ENCODE data around the gene CD3D. TPM values are rescaled to one million over a fixed set of nuclear protein-coding genes. Genes with fewer than 3 reads are reported as not detected.

CD3D gene
- total and polyA plus RNA-seq, 2 of the 4 experiments (the other 2 are of a cell fraction): not detected

GRCh38 chr11:118322721-118323120 lies 19.8 kb downstream of the CD3D start:
- Histone ChIP-seq H4K20me1 (ENCODE audit: insufficient read depth, low read length) (no peaks in the 10 kb centered on the region), H3K56ac (ENCODE audit: extremely low read depth, insufficient read depth, low read length) (no peak overlapping the region), H2AK9ac (replicated peaks; ENCODE audit: low read depth, low read length, poor library complexity) (no peak overlapping the region), H3K14ac (replicated peaks; ENCODE audit: low read depth, low read length) (no peak overlapping the region), H4K91ac (ENCODE audit: insufficient read depth, low read depth, low read length) (no peak overlapping the region), H3K4ac (ENCODE audit: low read depth, low read length) (no peak overlapping the region), H2BK5ac (ENCODE audit: low read depth, low read length, poor library complexity, severe bottlenecking) (no peak overlapping the region), H3K9ac (ENCODE audit: low read depth, low read length) (no peak overlapping the region), H2BK20ac (ENCODE audit: low read depth, low read length) (no peak overlapping the region), H3K23ac (ENCODE audit: low read depth, low read length) (no peak overlapping the region), H3K27ac (ENCODE audit: insufficient read depth, low read length) (no peak overlapping the region), H4K8ac (ENCODE audit: low read depth in 2 of 2, low read length in 2 of 2) (no peak overlapping the region), H2BK120ac (ENCODE audit: low read depth, low read length) (no peak overlapping the region), H2AFZ (replicated peaks; ENCODE audit: low read length, poor library complexity) (no peak overlapping the region), H4K5ac (ENCODE audit: low read depth, low read length) (no peak overlapping the region), H3K9me3 (ENCODE audit: control insufficient read depth, insufficient read depth, low read length) (no peaks in the 10 kb centered on the region), H3K27me3 (ENCODE audit: control insufficient read depth, insufficient read depth, low read length) (peaks cover 2% of the 10 kb centered on the region), H3K4me3 (ENCODE audit: insufficient read depth, low read depth, low read length) (no peak overlapping the region), H3K4me2 (ENCODE audit: low read depth, low read length) (no peak overlapping the region), H3K79me1 (ENCODE audit: low read depth in 1 of 2, low read length in 2 of 2) (no peaks in the 10 kb centered on the region), H3K18ac (ENCODE audit: low read depth, low read length) (no peak overlapping the region), H3K4me1 (ENCODE audit: control insufficient read depth, insufficient read depth, low read length) (no peaks in the 10 kb centered on the region), H3K36me3 (ENCODE audit: control insufficient read depth, insufficient read depth, low read length) (no peaks in the 10 kb centered on the region), H3K9me1 (ENCODE audit: insufficient read depth, low read length) (no peaks in the 10 kb centered on the region), H2BK15ac (ENCODE audit: low read depth, low read length) (no peak overlapping the region), H2AK5ac (ENCODE audit: low read depth, low read length) (no peak overlapping the region)
- intact Hi-C loops (cut with micrococcal nuclease) (no loop called here), in situ Hi-C loops (cut with MboI; ENCODE audit: low sequenced_read_pairs) (no loop called here), dilution Hi-C loops (cut with HindIII; ENCODE audit: low sequenced_read_pairs, unreplicated experiment) (no loop called here)
- WGBS, 2 experiments (ENCODE audit: extremely low coverage in 2 of 2, insufficient read length in 1 of 2): 91% methylated on average over 4 of the region's 19 CpGs; no CpG with 5 or more reads in 1 of the 2 experiments
- DNase-seq (no peak), ATAC-seq (ENCODE audit: low read depth) (no peak)
- ChIA-PET POLR2A (ENCODE audit: unreplicated experiment) (no interaction called here), CTCF (no interaction called here)
- no TSS peak for BruUV-seq (replicated peaks)
- TF ChIP-seq CHD1 (IDR thresholded peaks at IDR 0.05; ENCODE audit: low read depth, low read length) (no peak), POLR2A (IDR thresholded peaks at IDR 0.05; ENCODE audit: low read depth, low read length) (no peak), FOS (IDR thresholded peaks at IDR 0.05; ENCODE audit: low read depth, low read length) (no peak)
